Activated CD4-positive, alpha-beta T cell treated with anti-CD3 and anti-CD28 coated beads for 48 hours (primary cell): ENCODE data around the gene RRAS.
"Not testable (repeated sequence)": the region's sequence is repeated elsewhere in the genome, so short reads cannot be mapped to it uniquely, and the experiment has no call there.

Experiments
- DNase-seq: peaks from one replicate; pipeline ENCODE4 v3.0.0-alpha.2; 2020

The RRAS gene

GRCh38 chr19:49652551-49653465 lies 12.9 kb upstream of the RRAS start:
- DNase-seq = no peak

- no peak for DNase-seq
Measured at GRCh38 chr19:49651820-49652550, 12.0 kb upstream of the RRAS start.

- DNase-seq = no peak
Measured at GRCh38 chr19:49651029-49651819, 11.3 kb upstream of the RRAS start.

GRCh38 chr19:49646586-49646985 lies 6.6 kb upstream of the RRAS start:
- DNase-seq = no peak

GRCh38 chr19:49645995-49646394 lies 6.1 kb upstream of the RRAS start:
- DNase-seq = no peak

GRCh38 chr19:49645592-49645991 lies 5.6 kb upstream of the RRAS start:
- DNase-seq = no peak

GRCh38 chr19:49643466-49643865 lies 3.5 kb upstream of the RRAS start:
- DNase-seq = peak; percentile 45

GRCh38 chr19:49642492-49643035 lies 2.6 kb upstream of the RRAS start:
- no peak for DNase-seq

GRCh38 chr19:49641688-49642491 lies 1.9 kb upstream of the RRAS start, which contains the start of gene SCAF1:
SCAF1 (plus strand) TSS chr19:49642209; CDS start chr19:49645027, 2,818 bp downstream.
- DNase-seq = peak; percentile 99

- DNase-seq = no peak
Measured at GRCh38 chr19:49639401-49640112, 386 bp downstream of the RRAS start.

GRCh38 chr19:49637821-49638738 lies 1.9 kb downstream of the RRAS start:
- DNase-seq = no peak

- no peak for DNase-seq
Measured at GRCh38 chr19:49636233-49636932, 3.6 kb downstream of the RRAS start.

GRCh38 chr19:49635530-49636232 lies 4.3 kb downstream of the RRAS start:
- DNase-seq = no peak

GRCh38 chr19:49633273-49633672 lies 6.7 kb downstream of the RRAS start:
- DNase-seq = not testable (repeated sequence)

- DNase-seq = no peak
Measured at GRCh38 chr19:49632576-49632975, 7.4 kb downstream of the RRAS start.

- DNase-seq = no peak
Measured at GRCh38 chr19:49631610-49632192, 8.2 kb downstream of the RRAS start.

- DNase-seq = no peak
Measured at GRCh38 chr19:49631014-49631588, 8.8 kb downstream of the RRAS start.

- no peak for DNase-seq
Measured at GRCh38 chr19:49629659-49630058, 10.3 kb downstream of the RRAS start.
